Measurements from ENCODE around the gene PROM2. TPM values are rescaled to one million over a fixed set of nuclear protein-coding genes. Genes with fewer than 3 reads are reported as not detected.

PROM2 gene
- total RNA-seq, 1 donor from 2014 or later = 5.1 TPM

DNA sequence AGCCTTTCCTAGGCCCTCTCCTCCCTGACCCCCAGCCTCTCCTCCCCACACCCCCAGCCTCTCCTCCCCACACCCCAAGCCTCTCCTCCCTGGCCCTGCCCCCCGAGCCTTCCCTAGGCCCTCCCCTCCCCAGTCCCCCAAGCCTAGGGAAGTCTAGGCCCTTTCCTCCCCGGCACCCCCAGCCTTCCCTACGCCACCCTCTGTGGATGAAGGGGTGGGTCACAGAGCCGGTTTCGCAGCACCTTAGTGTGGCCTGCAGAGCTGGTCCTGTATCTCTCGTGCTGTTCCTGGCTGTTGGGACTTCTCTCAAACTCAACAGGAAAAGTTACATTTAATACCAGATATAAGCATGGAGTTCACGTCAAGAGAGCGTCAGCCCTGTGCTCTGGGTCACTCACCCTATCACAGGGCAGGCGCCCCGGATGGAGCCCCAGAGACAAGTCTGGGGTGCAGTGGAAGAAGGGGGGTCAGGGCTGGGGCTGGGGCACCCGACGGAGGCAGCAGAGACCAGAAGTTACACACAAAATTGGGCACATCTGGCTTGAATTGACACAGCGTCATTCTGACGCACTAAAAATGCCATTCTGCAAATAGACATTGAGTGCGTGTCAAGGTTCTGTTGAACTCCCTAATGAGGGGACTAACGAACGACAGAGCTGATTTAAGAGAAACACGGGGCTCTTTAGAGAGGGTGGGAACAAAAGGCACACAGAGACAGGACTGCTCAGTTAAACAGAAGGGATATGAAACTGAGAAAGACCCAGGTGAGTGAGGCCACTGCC, 46.9 kb downstream of the PROM2 start:
- no peak for DNase-seq (ENCODE audit: low read depth)
- TF ChIP-seq, protein P1, sequence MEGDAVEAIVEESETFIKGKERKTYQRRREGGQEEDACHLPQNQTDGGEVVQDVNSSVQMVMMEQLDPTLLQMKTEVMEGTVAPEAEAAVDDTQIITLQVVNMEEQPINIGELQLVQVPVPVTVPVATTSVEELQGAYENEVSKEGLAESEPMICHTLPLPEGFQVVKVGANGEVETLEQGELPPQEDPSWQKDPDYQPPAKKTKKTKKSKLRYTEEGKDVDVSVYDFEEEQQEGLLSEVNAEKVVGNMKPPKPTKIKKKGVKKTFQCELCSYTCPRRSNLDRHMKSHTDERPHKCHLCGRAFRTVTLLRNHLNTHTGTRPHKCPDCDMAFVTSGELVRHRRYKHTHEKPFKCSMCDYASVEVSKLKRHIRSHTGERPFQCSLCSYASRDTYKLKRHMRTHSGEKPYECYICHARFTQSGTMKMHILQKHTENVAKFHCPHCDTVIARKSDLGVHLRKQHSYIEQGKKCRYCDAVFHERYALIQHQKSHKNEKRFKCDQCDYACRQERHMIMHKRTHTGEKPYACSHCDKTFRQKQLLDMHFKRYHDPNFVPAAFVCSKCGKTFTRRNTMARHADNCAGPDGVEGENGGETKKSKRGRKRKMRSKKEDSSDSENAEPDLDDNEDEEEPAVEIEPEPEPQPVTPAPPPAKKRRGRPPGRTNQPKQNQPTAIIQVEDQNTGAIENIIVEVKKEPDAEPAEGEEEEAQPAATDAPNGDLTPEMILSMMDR (conservative IDR thresholded peaks at IDR 0.05; ENCODE audit: low read depth, low read length) = no peak
- no peak overlapping the region for H3K4me3 ChIP-seq (ENCODE audit: low read depth, low read length)

DNA sequence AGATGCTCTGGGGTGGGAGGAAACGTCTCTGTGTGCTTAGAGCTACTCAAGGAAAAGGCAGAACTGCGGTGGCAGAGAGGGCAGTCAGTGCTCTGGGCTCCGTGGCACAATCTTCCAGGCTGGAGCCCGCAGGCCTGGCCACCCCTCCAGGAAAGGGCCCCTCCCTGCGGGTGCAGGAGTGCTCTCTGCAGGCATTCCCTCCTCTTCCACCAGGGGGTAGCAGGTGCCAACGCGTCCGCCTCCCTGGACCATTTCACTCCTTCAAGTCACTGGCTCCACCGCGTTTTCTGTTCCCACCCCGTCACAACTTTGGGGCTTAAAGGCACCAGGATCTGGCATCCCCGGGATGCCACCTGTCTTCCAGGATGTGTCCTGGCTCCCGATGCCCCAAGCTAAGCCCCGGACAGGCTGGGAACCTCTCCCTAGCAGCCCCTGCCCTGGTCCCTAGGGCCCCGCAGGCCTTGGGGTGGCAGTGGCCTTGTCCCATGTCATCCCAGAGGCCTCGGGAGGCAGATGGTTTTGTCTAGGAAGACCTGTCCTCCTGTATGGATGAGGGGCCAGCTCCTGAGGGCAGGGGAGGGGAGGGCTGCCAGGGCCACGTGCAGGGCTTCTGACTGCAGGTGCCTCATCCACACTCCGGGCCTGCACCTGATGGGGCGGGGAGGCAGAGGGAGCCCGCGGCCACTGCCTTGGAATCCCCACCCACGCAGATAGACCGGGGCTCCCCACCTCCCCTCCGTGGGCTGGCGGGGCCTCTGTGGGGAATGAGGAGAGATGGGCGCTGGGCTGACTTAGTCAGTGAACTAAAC, 49.3 kb downstream of the PROM2 start:
- no peak for DNase-seq (ENCODE audit: low read depth)
- TF ChIP-seq, protein P1 (conservative IDR thresholded peaks at IDR 0.05; ENCODE audit: low read depth, low read length) = peak; percentile 80
- H3K4me3 ChIP-seq (ENCODE audit: low read depth, low read length) = no peak overlapping the region

- TF ChIP-seq, protein P1 (conservative IDR thresholded peaks at IDR 0.05; ENCODE audit: low read depth, low read length) = no peak
- DNase-seq (ENCODE audit: low read depth) = no peak
Measured at GRCh38 chr2:95325026-95325425, 50.8 kb downstream of the PROM2 start.

GRCh38 chr2:95325590-95326432, 51.6 kb downstream of the PROM2 start:
- TF ChIP-seq, protein P1 (conservative IDR thresholded peaks at IDR 0.05; ENCODE audit: low read depth, low read length) = no peak
- DNase-seq (ENCODE audit: low read depth) = no peak
- H3K4me3 ChIP-seq (ENCODE audit: low read depth, low read length) = no peak overlapping the region

More at GRCh38 chr2:95325026-95325425, 50.8 kb downstream of the PROM2 start:
- H3K4me3 ChIP-seq (ENCODE audit: low read depth, low read length) = no peak overlapping the region

DNA sequence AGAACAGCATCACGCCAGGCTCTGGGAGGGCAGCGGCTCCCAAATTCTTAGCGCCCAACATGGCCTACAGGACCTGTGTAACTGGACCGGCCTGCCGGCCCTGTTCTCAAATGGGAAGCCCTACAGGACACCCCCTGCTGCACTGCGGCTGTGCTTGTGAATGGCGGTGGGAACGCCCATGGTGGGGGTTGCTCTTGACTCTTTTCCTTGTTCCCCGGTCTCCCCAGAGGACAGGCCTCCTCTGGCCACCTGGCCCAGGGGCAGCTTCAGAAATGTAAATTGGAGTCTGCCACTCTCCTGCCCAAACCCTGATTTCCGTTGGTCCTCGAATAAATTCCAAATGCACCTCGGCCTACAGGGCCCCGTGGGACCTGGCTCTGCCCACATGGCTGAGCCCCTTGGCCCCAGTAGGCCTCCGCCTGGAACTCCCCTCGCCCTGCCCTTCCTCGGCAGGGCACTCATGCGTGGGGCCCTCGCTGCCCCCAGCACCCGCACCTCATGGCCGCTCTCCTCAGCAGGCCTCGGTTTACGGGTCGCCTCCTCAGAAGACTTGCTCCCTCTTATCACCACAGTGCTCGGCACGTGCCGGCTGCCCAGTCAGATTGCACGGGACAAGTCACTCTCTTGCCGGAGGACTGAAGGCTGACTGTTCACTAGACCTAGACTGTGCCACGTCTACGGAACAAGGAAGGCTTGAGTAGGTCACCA, 52.3 kb downstream of the PROM2 start:
- H3K4me3 ChIP-seq (ENCODE audit: low read depth, low read length) = no peak overlapping the region
- DNase-seq (ENCODE audit: low read depth) = no peak
- TF ChIP-seq, protein P1 (conservative IDR thresholded peaks at IDR 0.05; ENCODE audit: low read depth, low read length) = no peak

DNA sequence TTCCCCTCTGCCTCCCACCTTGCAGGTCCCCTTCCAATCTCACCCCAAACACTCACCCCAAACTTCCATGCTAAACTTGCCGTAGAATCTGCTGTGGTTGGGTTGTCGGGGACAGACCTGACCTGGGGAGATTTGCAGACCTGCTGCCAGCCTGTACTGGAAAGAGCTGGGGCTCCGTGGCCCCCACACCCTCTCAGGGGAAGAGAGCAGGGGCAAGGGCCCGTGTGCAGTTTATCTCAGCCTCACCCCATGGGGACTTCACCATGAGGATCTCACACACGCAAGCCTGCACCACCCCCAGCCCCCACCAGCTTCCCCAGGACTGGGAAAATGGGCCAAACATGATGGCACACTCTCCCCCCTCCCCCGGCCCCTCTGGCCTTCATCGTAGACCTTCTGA, 53.6 kb downstream of the PROM2 start:
- no peak overlapping the region for H3K4me3 ChIP-seq (ENCODE audit: low read depth, low read length)
- TF ChIP-seq, protein P1 (conservative IDR thresholded peaks at IDR 0.05; ENCODE audit: low read depth, low read length) = no peak
- DNase-seq (ENCODE audit: low read depth) = no peak

Data from epithelial cell of proximal tubule (primary cell).